GM19025 (cell line): ENCODE data around the gene ZNF300.
"Not testable (repeated sequence)": the region's sequence is repeated elsewhere in the genome, so short reads cannot be mapped to it uniquely, and the experiment has no call there.

Experiments
- ATAC-seq: cut with Tn5 transposase; IDR thresholded peaks from one replicate; pipeline ENCODE4 v1.9.1; 2021; ENCODE audit warnings: mild to moderate bottlenecking, low read depth, moderate library complexity; ENCODE audit not compliant: unreplicated experiment

The ZNF300 gene

GRCh38 chr5:150904479-150905311 is at the start of gene ZNF300:
ZNF300 (minus strand) TSS chr5:150904980; CDS start chr5:150903155, 1,825 bp downstream.
- ATAC-seq, result no peak

- ATAC-seq, result no peak
Observed at GRCh38 chr5:150948539-150948938, 43.8 kb upstream of the ZNF300 start.

- ATAC-seq, result no peak
Observed at GRCh38 chr5:150946351-150946905, 41.6 kb upstream of the ZNF300 start.

- ATAC-seq, result no peak
Observed at GRCh38 chr5:150945947-150946346, 41.2 kb upstream of the ZNF300 start.

- ATAC-seq, result no peak
Observed at GRCh38 chr5:150945486-150945885, 40.7 kb upstream of the ZNF300 start.

GRCh38 chr5:150931368-150931965 is 26.7 kb upstream of the ZNF300 start:
- no peak for ATAC-seq

- ATAC-seq, result no peak
Observed at GRCh38 chr5:150918613-150919012, 13.8 kb upstream of the ZNF300 start.

DNA sequence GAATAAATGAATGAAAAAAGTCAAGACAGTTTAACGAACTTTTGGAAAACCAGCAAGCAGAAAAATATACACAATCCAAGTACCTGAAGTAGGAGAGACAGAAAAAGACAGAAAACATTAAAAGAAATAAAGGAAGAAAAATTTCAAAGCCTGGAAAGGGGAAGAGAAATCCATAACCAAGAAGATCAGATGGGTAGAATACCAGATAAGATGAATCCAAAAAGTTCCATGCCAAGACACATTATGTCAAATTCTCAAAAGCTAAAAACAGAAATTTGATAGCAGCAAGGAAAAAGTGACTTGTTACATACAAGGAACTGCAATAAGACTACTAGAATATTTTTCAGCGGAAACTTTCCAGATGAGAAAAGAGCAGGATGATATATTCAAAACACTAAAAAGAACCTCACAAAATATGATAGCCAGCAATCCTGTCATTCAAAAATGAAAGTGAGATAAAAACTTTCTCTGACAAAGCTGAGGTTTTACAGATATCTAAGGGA is 7.6 kb upstream of the ZNF300 start:
- no peak for ATAC-seq

GRCh38 chr5:150905312-150905683 is 518 bp upstream of the ZNF300 start:
- ATAC-seq, result no peak

DNA sequence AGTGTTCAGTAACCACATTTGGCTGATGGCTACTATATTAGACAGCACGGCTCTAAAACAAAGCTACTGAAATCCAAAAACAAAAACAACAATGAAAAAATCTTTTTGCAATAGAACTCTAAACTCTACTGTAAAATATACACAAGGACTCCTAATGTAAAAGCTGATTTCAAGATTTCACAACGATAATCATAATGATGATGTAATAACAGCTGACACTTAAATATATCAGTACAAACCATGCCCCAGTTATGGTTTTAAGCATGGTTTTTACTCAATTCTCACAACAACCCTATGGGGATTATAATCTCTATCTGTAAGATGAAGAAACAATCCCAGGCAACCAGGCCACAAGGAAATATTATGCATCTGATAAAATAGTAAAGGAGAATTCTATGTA is 3.3 kb downstream of the ZNF300 start:
- ATAC-seq, result no peak

DNA sequence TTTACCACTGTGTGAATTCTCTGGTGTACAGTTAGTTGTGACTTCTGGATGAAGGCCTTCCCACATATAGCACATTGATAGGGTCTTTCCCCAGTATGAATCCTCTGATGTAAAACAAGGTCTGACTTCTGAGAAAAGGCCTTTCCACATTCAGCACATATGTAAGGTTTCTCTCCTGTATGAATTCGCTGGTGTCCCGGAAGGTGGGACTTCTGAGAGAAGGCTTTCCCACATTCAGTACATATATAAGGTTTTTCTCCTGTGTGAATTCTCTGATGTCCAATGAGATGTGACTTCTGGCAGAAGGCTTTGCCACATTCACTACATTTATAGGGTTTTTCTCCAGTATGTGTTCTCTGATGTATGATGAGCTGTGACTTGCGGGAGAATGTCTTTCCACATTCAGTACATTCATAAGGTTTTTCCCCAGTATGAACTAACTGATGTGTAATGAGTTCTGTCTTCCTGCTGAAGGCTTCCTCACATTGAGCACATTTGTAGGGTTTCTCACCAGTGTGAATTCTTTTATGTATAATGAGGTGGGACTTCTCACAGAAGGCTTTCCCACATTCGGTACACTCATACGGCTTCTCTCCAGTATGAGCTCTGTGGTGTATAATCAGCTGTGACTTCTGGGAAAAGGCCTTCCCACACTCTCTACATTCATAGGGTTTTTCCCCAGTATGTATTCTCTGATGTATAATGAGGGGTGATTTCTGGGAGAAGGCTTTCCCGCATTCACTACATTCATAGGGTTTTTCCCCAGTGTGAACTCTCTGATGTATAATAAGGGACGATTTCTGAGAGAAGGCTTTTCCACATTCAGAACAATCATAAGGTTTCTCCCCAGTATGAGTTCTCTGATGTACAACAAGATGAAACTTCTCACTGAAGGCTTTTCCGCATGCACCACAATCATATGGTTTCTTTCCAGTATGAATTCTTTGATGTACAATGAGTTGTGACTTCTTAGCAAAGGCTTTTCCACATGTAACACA is 9.1 kb downstream of the ZNF300 start:
- ATAC-seq, result no peak

DNA sequence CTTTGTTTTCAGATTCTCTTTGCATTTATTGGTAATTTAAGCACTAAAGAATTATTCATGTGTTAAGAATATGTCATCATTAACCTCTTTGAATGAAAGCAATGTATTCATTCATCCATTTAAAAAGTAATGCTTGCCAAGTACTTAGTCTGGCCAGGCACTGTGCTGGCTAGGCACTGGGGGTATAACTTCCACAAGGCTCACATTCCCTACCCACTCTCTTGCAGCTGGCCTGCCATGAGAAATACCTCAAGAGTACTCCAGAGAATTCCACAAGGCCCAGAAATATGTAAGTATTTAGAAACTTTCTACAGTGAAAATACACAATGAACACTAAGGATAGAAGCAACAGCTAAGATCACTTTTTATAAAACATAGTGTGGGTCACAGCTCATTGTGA is 25.4 kb downstream of the ZNF300 start:
- no peak for ATAC-seq

DNA sequence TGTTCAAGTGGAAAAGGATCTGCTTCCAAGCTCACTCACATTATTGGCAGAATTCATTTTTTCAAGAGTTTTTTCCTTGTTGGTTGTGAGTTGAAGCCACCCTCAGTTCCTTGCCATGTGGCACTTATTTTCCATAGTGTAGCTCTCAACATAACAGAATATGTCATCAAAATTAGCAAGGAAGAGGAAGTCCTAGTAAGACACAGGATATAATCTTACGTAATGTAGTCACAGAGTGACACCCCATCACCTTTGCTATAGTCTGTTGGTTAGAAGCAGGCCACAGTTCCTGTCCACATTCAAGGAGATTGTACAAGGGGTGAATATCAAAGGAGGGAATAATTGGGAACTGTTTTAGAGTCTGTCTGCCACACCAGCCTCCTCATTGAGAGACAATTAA is 42.7 kb downstream of the ZNF300 start:
- ATAC-seq, result no peak

DNA sequence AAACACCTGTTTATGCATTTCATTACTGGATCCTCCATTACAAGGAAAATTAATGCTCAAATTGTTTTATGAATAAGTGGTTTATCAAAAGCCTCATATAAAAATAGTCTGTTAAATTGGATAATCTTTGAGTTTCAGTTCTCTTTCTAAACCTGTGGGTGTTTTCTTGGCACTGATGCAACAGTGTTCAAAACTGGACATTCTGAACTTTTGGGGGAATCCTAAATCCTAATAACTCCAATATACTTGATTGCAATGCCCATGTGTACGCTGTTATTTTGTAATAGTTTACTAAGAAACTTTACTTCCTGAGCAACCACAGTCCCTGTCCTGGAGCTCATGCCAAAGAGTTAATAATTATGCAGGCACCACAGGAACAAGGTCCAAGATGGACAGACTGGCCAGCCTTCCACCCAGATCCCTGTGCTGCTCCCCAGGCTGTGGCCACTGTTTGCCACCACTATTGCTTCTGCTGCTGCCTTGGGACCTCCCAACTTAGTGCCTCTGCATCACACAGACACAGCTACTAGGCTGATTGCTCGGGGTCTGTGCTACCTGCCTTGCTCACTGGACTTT is 44.4 kb downstream of the ZNF300 start:
- no peak for ATAC-seq

DNA sequence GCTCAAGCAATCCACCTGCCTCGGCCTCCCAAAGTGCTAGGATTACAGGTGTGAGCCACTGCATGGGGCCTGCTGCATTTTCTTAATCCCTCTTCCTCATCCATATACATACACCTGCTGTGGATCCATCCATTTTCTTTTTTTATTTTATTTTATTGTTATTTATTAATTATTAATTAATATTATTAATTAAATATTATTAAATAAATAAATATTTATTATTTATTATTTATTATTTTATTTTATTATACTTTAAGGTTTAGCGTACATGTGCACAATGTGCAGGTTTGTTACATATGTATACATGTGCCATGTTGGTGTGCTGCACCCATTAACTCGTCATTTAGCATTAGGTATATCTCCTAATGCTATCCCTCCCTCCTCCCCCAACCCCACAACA is 48.1 kb downstream of the ZNF300 start:
- ATAC-seq, result not testable (repeated sequence)

- ATAC-seq, result no peak
Observed at GRCh38 chr5:150853561-150853960, 51.2 kb downstream of the ZNF300 start.

- no peak for ATAC-seq
Observed at GRCh38 chr5:150851039-150851438, 53.7 kb downstream of the ZNF300 start.

- ATAC-seq, result no peak
Observed at GRCh38 chr5:150848271-150848670, 56.5 kb downstream of the ZNF300 start.

GRCh38 chr5:150847334-150847695 is 57.5 kb downstream of the ZNF300 start:
- no peak for ATAC-seq

DNA sequence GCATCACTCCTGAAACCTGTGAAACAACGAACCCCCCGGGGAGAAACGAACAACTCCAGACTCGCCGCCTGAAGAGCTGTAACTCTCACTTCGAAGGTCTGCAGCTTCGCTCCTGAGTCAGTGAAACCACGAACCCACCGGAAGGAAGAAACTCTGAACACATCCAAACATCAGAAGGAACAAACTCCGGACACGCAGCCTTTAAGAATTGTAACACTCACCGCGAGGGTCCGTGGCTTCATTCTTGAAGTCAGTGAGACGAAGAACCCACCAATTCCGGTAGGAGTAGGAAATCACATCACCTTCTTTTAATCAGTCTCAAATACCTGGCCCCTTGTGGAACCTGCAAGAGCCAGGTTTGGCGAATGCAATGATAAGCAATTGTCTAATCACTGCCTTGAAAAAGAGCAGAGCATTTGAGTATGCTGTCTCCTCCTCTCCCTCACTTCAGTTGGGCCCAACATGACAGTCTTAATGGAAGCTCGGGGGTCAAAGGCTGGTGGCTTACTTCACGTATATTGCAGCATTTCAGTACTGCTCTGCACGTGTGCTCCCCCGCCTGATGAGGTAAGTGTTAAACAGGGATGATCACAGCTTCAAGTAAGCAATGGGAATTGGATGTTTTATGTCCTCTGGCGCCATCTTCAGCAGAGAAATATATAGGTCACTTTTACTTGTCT is 58.0 kb downstream of the ZNF300 start:
- peak; percentile 89 for ATAC-seq
